Measurements from ENCODE around the gene KLRD1.

- TF ChIP-seq POLR2A (IDR thresholded peaks at IDR 0.05) (no peak), CTCF (IDR thresholded peaks at IDR 0.05) (no peak)
These were observed at the start of gene KLRD1 for GRCh38 chr12:10307630-10308029.
